Fibroblast of the aortic adventitia (primary cell): ENCODE measurements around the gene RBM38. TPM values are rescaled to one million over a fixed set of nuclear protein-coding genes. Genes with fewer than 3 reads are reported as not detected.

ENCODE experiments used
- DNase-seq: peaks from one replicate; pipeline ENCODE4 v3.0.0-alpha.2; 2010; ENCODE audit warnings: low read depth
- H3K4me3 ChIP-seq: 2 replicates; pipeline ENCODE4 v1.5.1; 2011; ENCODE audit warnings: low read depth, mild to moderate bottlenecking, control low read depth, low read length, moderate library complexity
- CTCF ChIP-seq: IDR thresholded peaks from 2 replicates; pipeline ENCODE4 v1.5.1; 2011; ENCODE audit warnings: mild to moderate bottlenecking, low read length, control low read depth, inconsistent platforms; ENCODE audit not compliant: insufficient read depth
- total RNA-seq: library from RNA; depleted of rRNA; stranded (reverse); fragments of >200 nt; gene quantifications from 2 replicates; pipeline ENCODE4 v1.2.3, GENCODE V29; 2012; ENCODE audit warnings: low replicate concordance

RBM38 gene
- total RNA-seq, 1 donor: 6.1 TPM

- TF ChIP-seq CTCF: no peak
- no peak for DNase-seq
- H3K4me3 ChIP-seq: no peak overlapping the region
Observed at GRCh38 chr20:57455386-57455785, 64.2 kb downstream of the RBM38 start.

GRCh38 chr20:57456116-57456515 is 64.9 kb downstream of the RBM38 start:
- H3K4me3 ChIP-seq: no peak overlapping the region
- DNase-seq: no peak
- no peak for TF ChIP-seq CTCF

GRCh38 chr20:57457243-57458095 is 66.3 kb downstream of the RBM38 start:
- no peak for TF ChIP-seq CTCF
- no peak for DNase-seq
- no peak overlapping the region for H3K4me3 ChIP-seq

GRCh38 chr20:57458400-57459160 is 67.4 kb downstream of the RBM38 start:
- no peak overlapping the region for H3K4me3 ChIP-seq
- peak; percentile 59 for DNase-seq
- TF ChIP-seq CTCF: no peak

Other genes with a start within 250 kb of the RBM38 start
- gene BMP7, start 124.8 kb upstream of the RBM38 start, total RNA-seq: not detected in 2 replicates
- gene SPO11, start 61.6 kb upstream of the RBM38 start, total RNA-seq: not detected in 2 replicates
- gene RAE1, start 40.1 kb upstream of the RBM38 start, total RNA-seq: 24.8 and 26.9 TPM in 2 replicates
- gene CTCFL, start 133.7 kb downstream of the RBM38 start, total RNA-seq: not detected in 2 replicates
- gene PCK1, start 169.7 kb downstream of the RBM38 start, total RNA-seq: not detected in 2 replicates
- not detected in 2 replicates for gene ZBP1, start 229.0 kb downstream of the RBM38 start, total RNA-seq